GM10248 (cell line): ENCODE data around the gene PRR33.

ENCODE experiments used
- CTCF ChIA-PET: fragments of 300-600 bp; sonication (Branson Sonifier 250); formaldehyde crosslinking; extraction: SDS; loops from one replicate; lab custom pipeline; 2021; ENCODE audit warnings: antibody characterized with exemption; lab: Yijun Ruan, JAX
- POLR2A ChIA-PET: fragments of 350-650 bp; sonication (Branson Sonifier 250); formaldehyde crosslinking; extraction: SDS; loops from one replicate; lab custom pipeline; 2020; ENCODE audit warnings: antibody characterized with exemption; lab: Yijun Ruan, JAX
- DNase-seq: peaks from one replicate; pipeline ENCODE4 v3.0.0; 2012; ENCODE audit errors: extremely low spot score
- TF ChIP-seq, protein P1 (sequence below): IDR thresholded peaks from 2 replicates; pipeline ENCODE4 v1.5.1; 2012; ENCODE audit warnings: mild to moderate bottlenecking, low read depth; ENCODE audit errors: extremely low read depth, missing control alignments, control extremely low read depth

PRR33 gene

DNA sequence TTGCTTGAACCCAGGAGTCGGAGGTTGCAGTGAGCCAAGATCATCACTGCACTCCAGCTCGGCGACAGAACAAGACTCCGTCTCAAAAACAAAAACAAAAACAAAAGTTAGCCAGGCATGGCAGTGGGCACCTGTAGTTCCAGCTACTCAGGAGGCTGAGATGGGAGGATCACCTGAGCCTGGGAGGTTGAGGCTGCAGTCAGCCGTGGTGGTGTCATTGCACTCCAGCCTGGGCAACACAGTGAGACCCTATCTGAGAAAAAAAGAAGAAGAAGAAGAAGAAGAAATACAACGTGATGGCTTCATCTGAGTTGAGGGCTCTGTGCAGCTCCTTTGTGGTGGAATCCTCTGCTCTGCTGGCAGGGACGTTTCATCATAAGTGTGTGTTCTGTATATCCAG is 17.8 kb upstream of the PRR33 start:
- no peak for DNase-seq
- CTCF ChIA-PET: interaction anchor here (0.8 to 5.2 kb wide), 3 partner anchors 12 to 27 kb away, joined by 3 to 34 read pairs (median 8); no protein-coding TSS in a partner anchor
- TF ChIP-seq, protein P1, sequence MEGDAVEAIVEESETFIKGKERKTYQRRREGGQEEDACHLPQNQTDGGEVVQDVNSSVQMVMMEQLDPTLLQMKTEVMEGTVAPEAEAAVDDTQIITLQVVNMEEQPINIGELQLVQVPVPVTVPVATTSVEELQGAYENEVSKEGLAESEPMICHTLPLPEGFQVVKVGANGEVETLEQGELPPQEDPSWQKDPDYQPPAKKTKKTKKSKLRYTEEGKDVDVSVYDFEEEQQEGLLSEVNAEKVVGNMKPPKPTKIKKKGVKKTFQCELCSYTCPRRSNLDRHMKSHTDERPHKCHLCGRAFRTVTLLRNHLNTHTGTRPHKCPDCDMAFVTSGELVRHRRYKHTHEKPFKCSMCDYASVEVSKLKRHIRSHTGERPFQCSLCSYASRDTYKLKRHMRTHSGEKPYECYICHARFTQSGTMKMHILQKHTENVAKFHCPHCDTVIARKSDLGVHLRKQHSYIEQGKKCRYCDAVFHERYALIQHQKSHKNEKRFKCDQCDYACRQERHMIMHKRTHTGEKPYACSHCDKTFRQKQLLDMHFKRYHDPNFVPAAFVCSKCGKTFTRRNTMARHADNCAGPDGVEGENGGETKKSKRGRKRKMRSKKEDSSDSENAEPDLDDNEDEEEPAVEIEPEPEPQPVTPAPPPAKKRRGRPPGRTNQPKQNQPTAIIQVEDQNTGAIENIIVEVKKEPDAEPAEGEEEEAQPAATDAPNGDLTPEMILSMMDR: no peak
- POLR2A ChIA-PET: interaction anchor here (0.6 kb wide), 1 partner anchor 18 kb away, joined by 3 read pairs; no protein-coding TSS in a partner anchor

DNA sequence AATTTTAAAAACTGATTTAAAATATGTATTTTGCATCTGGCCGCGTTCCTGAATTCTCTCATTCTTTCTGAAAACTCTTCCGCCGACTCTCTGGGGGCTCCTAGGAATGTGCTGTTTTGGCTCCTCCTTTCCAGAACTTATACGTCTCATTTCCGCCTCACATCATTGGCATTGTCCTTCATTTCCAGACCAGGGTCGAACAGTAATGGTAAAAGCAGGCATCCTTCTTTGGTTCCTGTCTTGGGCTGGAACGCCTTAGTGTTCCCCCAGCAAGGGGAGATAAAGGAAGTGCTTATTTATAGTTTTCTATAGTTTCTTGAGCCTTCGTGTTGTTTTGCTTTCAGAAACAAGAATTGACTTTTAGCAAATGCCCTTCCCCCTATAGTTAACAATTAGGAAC is 16.9 kb upstream of the PRR33 start:
- ChIA-PET POLR2A (no interaction called here), CTCF (interaction anchor here (0.8 to 5.2 kb wide), 3 partner anchors 11 to 93 kb away, joined by 3 to 34 read pairs (median 8); no protein-coding TSS in a partner anchor)
- TF ChIP-seq, protein P1: peak; percentile 4
- DNase-seq: no peak

DNA sequence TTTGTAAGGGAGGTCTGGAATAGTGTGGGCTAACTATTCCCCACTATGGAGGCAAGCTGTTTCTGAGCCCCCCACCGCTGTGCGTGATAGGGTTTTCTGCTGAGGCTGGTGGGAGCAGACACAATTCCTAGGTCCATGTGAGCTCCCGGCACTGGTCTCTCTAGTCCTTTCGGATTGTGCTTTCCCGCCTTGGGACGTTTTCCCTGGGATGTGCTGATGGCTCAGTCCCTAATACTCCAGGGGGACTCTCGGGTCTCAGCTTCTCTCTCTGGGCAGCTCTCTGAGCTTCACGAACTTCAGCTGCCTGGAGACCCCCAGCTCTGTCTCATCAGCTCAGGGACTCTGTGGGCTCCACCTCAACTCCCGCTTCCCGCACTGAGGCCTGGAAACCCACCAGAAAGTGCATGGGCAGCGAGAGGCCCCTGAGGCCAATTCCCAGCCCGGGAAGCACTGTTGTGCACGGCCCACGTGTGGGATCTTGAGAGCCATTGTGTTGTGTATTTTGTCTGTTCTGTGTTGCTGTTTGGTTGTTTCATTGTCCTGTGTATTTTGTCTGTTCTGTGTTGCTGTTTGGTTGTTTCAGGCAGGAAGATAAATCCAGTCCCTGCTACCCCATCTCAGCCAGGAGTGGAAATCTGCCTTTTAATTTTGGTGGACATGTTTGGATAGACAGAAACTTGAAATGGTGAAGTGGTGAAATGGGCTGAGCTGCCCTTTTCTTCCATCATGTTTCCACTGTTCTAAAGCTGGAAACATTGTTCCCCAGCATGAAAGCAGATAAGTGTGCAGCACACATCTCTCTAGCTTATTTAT is 15.1 kb upstream of the PRR33 start:
- TF ChIP-seq, protein P1: no peak
- POLR2A ChIA-PET: interaction anchor here (0.9 kb wide), 1 partner anchor 29 kb away, joined by 3 read pairs; no protein-coding TSS in a partner anchor
- CTCF ChIA-PET: interaction anchor here (1.0 to 5.2 kb wide), 6 partner anchors 10 to 41 kb away, joined by 3 to 34 read pairs (median 10); no protein-coding TSS in a partner anchor
- no peak for DNase-seq

DNA sequence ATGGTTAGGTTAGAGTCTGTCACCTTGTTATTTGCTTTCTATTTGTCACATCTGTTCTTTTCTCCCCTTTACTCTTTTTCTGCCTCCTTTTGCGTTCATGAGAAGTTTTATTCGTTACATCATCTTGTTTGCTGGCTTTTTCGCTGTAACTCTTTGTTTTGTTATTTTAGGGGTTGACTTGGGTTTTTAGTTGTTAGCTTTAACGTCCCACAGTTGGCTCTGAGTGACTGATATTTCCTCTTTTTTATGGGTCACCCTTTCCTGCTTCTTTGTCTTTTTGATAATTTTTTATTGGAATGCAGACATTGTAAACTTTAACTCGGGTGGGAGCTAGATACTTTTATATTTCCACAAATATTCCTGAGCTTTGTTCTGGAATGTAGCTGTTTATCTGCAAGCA is 14.5 kb upstream of the PRR33 start:
- DNase-seq: no peak
- CTCF ChIA-PET: interaction anchor here (1.0 to 5.2 kb wide), 5 partner anchors 9 to 42 kb away, joined by 3 to 34 read pairs (median 11); no protein-coding TSS in a partner anchor
- POLR2A ChIA-PET: interaction anchor here (0.9 kb wide), 1 partner anchor 30 kb away, joined by 3 read pairs; no protein-coding TSS in a partner anchor

DNA sequence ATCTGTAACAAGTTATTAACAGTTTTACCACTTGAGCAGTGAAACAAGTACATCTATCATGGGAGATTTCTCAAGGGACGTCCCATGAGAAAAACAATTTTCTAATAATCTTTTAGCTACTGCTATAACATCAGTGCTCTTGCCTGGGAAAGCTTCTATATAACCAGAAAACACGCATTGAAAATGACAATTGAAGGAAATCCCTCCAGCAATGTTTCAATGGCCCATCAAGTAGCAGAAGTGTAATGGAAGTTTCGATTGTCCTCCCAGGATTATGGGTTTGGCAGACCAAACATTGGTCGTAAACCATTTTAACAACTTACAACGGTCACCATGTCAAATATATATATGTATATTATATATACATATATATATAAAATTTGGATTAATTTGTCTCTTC is 8.0 kb upstream of the PRR33 start:
- ChIA-PET POLR2A (no interaction called here), CTCF (interaction anchor here (1.3 to 4.8 kb wide), 6 partner anchors 7 to 252 kb away, joined by 3 to 34 read pairs (median 12); no protein-coding TSS in a partner anchor)
- TF ChIP-seq, protein P1: no peak
- no peak for DNase-seq

More for the DNA sequence above, 14.5 kb upstream of the PRR33 start:
- TF ChIP-seq, protein P1: no peak

DNA sequence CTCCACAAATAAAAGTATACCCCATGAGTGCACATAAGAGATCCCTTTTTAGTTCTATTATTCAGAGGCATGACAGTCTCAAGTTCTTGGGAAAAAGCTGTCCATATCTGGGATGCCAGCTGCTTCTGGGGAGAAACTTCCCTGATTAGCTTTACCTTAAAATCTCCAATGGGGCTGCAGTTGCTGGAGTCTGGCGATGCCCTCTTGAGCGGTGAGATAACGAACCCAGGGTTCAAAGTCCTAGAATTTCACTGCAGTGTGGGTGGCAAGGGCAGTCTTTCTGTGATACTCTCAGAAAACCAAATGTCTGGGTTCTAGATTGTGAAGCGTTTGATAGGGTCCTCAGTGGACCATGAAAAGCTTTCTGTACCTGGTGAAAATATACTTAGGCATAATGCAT is 7.4 kb upstream of the PRR33 start:
- POLR2A ChIA-PET: no interaction called here
- CTCF ChIA-PET: interaction anchor here (1.1 to 4.8 kb wide), 8 partner anchors 8 to 252 kb away, joined by 3 to 34 read pairs (median 9); no protein-coding TSS in a partner anchor

More for the DNA sequence above, 7.4 kb upstream of the PRR33 start:
- TF ChIP-seq, protein P1: no peak
- no peak for DNase-seq
